HEK293 (cell line): ENCODE data around the gene PAK6.

Experiments used
- CTCF ChIA-PET: fragments of 350-600 bp; formaldehyde crosslinking; extraction: SDS; loops from one replicate; lab custom pipeline; 2021; ENCODE audit warnings: antibody characterized with exemption; lab: Yijun Ruan, JAX
- POLR2A ChIA-PET: fragments of 300-600 bp; formaldehyde crosslinking; extraction: SDS; loops from one replicate; lab custom pipeline; 2020; ENCODE audit warnings: antibody characterized with exemption, inconsistent platforms; lab: Yijun Ruan, JAX
- H3K27ac ChIP-seq: fragments of 200-500 bp; sonication (Bioruptor generic); 2 replicates; pipeline ENCODE4 v1.5.1; 2014; ENCODE audit warnings: low read depth, low read length, control low read depth, inconsistent platforms; ENCODE audit errors: extremely low read depth
- H3K36me3 ChIP-seq, 2 experiments: fragments of 200-500 bp in 1 of 2; sonication (Bioruptor generic) in 1 of 2; 1 replicate in 1 of 2; 2 replicates in 1 of 2; pipeline ENCODE4 v1.5.1; 2014 to 2017; ENCODE audit warnings: inconsistent platforms in 2 of 2, low read length in 2 of 2; ENCODE audit not compliant: control insufficient read depth in 2 of 2, insufficient read depth in 1 of 2
- H3K4me1 ChIP-seq: fragments of 200-500 bp; sonication (Bioruptor generic); 2 replicates; pipeline ENCODE4 v1.5.1; 2014; ENCODE audit warnings: mild to moderate bottlenecking, low read length, inconsistent platforms; ENCODE audit not compliant: control insufficient read depth, insufficient read depth
- H3K4me3 ChIP-seq: 2 replicates; pipeline ENCODE4 v1.5.1; 2011; ENCODE audit warnings: low read depth, mild to moderate bottlenecking, control low read depth, low read length, moderate library complexity
- H3K9me3 ChIP-seq: fragments of 200-500 bp; sonication (Bioruptor generic); 2 replicates; pipeline ENCODE4 v1.5.1; 2014; ENCODE audit warnings: low read depth, low read length, inconsistent platforms; ENCODE audit not compliant: control insufficient read depth, insufficient read depth
- SALL2 ChIP-seq: fragments of 450-650 bp; formaldehyde crosslinking; IDR thresholded peaks from 2 replicates; pipeline ENCODE4 v1.5.0; 2017; ENCODE audit warnings: missing biosample characterization, mild to moderate bottlenecking, missing genetic modification characterization, borderline replicate concordance
- ZFP69B ChIP-seq: fragments of 450-650 bp; formaldehyde crosslinking; IDR thresholded peaks from 2 replicates; pipeline ENCODE4 v1.5.1; 2016; ENCODE audit warnings: missing biosample characterization, missing genetic modification characterization
- ZNF341 ChIP-seq: fragments of 450-650 bp; formaldehyde crosslinking; IDR thresholded peaks from 2 replicates; pipeline ENCODE4; 2016; ENCODE audit warnings: low read depth, missing biosample characterization, missing genetic modification characterization
- ZNF555 ChIP-seq: fragments of 450-650 bp; formaldehyde crosslinking; conservative IDR thresholded peaks from 2 replicates; pipeline ENCODE4 v1.5.1; 2017; ENCODE audit warnings: missing biosample characterization, mild to moderate bottlenecking, missing genetic modification characterization, inconsistent platforms
- ZNF561 ChIP-seq: fragments of 450-650 bp; IDR thresholded peaks from 2 replicates; pipeline ENCODE4 v1.5.1; 2018; ENCODE audit warnings: missing biosample characterization, missing genetic modification characterization, borderline replicate concordance
- ZNF660 ChIP-seq: fragments of 450-650 bp; IDR thresholded peaks from 2 replicates; pipeline ENCODE4 v1.5.1; 2018; ENCODE audit warnings: missing biosample characterization, mild to moderate bottlenecking, missing genetic modification characterization
- ZNF677 ChIP-seq: fragments of 450-650 bp; IDR thresholded peaks from 2 replicates; pipeline ENCODE4 v1.5.0; 2018; ENCODE audit warnings: missing biosample characterization, mild to moderate bottlenecking, missing genetic modification characterization, moderate library complexity
- ZNF747 ChIP-seq: fragments of 450-650 bp; formaldehyde crosslinking; IDR thresholded peaks from 2 replicates; pipeline ENCODE4 v1.5.1; 2016; ENCODE audit warnings: missing biosample characterization, missing genetic modification characterization
- TF ChIP-seq, protein P1 (sequence below): fragments of 450-650 bp; formaldehyde crosslinking; IDR thresholded peaks from 2 replicates; pipeline ENCODE4 v1.5.1; 2016; ENCODE audit warnings: missing biosample characterization, missing genetic modification characterization
- TF ChIP-seq, protein P2 (sequence below): fragments of 450-650 bp; formaldehyde crosslinking; optimal IDR thresholded peaks from 2 replicates; pipeline ENCODE3; 2016; ENCODE audit warnings: missing biosample characterization, mild to moderate bottlenecking, missing genetic modification characterization
- TF ChIP-seq, protein P3 (sequence below): fragments of 450-650 bp; formaldehyde crosslinking; IDR thresholded peaks from 2 replicates; pipeline ENCODE4 v1.5.1; 2016; ENCODE audit warnings: missing biosample characterization, missing genetic modification characterization
- TF ChIP-seq, protein P4 (sequence below): fragments of 450-650 bp; formaldehyde crosslinking; IDR thresholded peaks from 2 replicates; pipeline ENCODE4 v1.5.1; 2016; ENCODE audit warnings: missing biosample characterization, missing genetic modification characterization

Gene PAK6

DNA sequence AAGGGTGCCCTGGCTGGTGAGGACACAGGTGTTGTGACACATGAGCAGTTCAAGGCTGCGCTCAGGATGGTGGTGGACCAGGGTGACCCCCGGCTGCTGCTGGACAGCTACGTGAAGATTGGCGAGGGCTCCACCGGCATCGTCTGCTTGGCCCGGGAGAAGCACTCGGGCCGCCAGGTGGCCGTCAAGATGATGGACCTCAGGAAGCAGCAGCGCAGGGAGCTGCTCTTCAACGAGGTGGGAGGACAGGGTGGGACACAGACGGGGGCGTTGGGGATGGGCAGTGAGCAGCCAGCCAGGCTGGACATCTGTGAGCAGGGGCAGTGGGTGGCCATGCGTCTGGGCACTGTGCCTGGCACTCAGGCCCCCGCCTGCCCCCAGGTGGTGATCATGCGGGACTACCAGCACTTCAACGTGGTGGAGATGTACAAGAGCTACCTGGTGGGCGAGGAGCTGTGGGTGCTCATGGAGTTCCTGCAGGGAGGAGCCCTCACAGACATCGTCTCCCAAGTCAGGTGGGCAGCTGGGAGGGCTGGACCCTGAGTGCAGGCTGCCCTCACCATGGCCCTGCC is 33.7 kb downstream of the PAK6 start:
- H3K4me1 ChIP-seq: no peaks in the 10 kb centered on the region; the same call in 1 of the 2 replicates
- H3K27ac ChIP-seq: no peak overlapping the region
- TF ChIP-seq, protein P1, sequence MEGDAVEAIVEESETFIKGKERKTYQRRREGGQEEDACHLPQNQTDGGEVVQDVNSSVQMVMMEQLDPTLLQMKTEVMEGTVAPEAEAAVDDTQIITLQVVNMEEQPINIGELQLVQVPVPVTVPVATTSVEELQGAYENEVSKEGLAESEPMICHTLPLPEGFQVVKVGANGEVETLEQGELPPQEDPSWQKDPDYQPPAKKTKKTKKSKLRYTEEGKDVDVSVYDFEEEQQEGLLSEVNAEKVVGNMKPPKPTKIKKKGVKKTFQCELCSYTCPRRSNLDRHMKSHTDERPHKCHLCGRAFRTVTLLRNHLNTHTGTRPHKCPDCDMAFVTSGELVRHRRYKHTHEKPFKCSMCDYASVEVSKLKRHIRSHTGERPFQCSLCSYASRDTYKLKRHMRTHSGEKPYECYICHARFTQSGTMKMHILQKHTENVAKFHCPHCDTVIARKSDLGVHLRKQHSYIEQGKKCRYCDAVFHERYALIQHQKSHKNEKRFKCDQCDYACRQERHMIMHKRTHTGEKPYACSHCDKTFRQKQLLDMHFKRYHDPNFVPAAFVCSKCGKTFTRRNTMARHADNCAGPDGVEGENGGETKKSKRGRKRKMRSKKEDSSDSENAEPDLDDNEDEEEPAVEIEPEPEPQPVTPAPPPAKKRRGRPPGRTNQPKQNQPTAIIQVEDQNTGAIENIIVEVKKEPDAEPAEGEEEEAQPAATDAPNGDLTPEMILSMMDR (tag by site-specific recombination): peak; percentile 58; the same call in 1 of the 2 replicates
- TF ChIP-seq, protein P2, sequence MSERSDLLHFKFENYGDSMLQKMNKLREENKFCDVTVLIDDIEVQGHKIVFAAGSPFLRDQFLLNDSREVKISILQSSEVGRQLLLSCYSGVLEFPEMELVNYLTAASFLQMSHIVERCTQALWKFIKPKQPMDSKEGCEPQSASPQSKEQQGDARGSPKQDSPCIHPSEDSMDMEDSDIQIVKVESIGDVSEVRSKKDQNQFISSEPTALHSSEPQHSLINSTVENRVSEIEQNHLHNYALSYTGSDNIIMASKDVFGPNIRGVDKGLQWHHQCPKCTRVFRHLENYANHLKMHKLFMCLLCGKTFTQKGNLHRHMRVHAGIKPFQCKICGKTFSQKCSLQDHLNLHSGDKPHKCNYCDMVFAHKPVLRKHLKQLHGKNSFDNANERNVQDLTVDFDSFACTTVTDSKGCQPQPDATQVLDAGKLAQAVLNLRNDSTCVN (tag by site-specific recombination): no peak
- no peak for TF ChIP-seq SALL2
- no peak for TF ChIP-seq ZNF561 (tag by site-specific recombination)
- TF ChIP-seq, all 188 proteins: peak for 1
- ChIA-PET POLR2A (no interaction called here), CTCF (interaction anchor here (0.6 to 10.6 kb wide), 13 partner anchors 9 to 270 kb away, joined by 3 to 248 read pairs (median 9); partner anchors contain the start of genes PAK6 and PLCB2)
- no peaks in the 10 kb centered on the region for H3K9me3 ChIP-seq
- no peaks in the 10 kb centered on the region for H3K36me3 ChIP-seq
- no peak overlapping the region for H3K4me3 ChIP-seq

DNA sequence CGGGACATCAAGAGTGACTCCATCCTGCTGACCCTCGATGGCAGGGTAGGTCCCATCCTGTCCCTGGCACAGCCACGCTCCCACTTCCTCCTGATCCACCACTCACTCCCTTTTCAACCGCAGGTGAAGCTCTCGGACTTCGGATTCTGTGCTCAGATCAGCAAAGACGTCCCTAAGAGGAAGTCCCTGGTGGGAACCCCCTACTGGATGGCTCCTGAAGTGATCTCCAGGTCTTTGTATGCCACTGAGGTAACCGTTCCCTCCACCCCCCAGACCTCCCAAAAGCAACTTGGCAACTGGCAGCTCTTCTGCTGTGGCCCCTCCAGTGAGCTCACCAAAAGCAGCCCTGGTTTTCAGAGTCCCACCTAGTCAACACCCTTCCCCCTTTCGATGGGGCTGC is 34.6 kb downstream of the PAK6 start:
- Histone ChIP-seq H3K4me3 (no peak overlapping the region), H3K36me3 (no peaks in the 10 kb centered on the region), H3K27ac (no peak overlapping the region), H3K9me3 (no peaks in the 10 kb centered on the region), H3K4me1 (no peaks in the 10 kb centered on the region)
- CTCF ChIA-PET: interaction anchor here (0.5 to 10.6 kb wide), 26 partner anchors 10 to 1926 kb away, joined by 3 to 248 read pairs (median 13); partner anchors contain the start of genes CCDC9B, PAK6, PLCB2 and SRP14
- POLR2A ChIA-PET: interaction anchor here (1.9 kb wide), 1 partner anchor 56 kb away, joined by 9 read pairs; no protein-coding TSS in a partner anchor
- TF ChIP-seq ZNF341 (tag by site-specific recombination) (0 out of 2 replicates have a peak, but pooled peaks have one; percentile 17), ZNF747 (tag by site-specific recombination) (no peak), ZNF660 (tag by site-specific recombination) (no peak), ZNF555 (tag by site-specific recombination) (no peak), ZNF677 (tag by site-specific recombination) (no peak), ZFP69B (tag by site-specific recombination) (no peak)
- TF ChIP-seq, protein P3, sequence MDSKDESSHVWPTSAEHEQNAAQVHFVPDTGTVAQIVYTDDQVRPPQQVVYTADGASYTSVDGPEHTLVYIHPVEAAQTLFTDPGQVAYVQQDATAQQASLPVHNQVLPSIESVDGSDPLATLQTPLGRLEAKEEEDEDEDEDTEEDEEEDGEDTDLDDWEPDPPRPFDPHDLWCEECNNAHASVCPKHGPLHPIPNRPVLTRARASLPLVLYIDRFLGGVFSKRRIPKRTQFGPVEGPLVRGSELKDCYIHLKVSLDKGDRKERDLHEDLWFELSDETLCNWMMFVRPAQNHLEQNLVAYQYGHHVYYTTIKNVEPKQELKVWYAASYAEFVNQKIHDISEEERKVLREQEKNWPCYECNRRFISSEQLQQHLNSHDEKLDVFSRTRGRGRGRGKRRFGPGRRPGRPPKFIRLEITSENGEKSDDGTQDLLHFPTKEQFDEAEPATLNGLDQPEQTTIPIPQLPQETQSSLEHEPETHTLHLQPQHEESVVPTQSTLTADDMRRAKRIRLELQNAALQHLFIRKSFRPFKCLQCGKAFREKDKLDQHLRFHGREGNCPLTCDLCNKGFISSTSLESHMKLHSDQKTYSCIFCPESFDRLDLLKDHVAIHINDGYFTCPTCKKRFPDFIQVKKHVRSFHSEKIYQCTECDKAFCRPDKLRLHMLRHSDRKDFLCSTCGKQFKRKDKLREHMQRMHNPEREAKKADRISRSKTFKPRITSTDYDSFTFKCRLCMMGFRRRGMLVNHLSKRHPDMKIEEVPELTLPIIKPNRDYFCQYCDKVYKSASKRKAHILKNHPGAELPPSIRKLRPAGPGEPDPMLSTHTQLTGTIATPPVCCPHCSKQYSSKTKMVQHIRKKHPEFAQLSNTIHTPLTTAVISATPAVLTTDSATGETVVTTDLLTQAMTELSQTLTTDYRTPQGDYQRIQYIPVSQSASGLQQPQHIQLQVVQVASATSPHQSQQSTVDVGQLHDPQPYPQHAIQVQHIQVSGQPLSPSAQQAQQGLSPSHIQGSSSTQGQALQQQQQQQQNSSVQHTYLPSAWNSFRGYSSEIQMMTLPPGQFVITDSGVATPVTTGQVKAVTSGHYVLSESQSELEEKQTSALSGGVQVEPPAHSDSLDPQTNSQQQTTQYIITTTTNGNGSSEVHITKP: no peak
- TF ChIP-seq, protein P4, sequence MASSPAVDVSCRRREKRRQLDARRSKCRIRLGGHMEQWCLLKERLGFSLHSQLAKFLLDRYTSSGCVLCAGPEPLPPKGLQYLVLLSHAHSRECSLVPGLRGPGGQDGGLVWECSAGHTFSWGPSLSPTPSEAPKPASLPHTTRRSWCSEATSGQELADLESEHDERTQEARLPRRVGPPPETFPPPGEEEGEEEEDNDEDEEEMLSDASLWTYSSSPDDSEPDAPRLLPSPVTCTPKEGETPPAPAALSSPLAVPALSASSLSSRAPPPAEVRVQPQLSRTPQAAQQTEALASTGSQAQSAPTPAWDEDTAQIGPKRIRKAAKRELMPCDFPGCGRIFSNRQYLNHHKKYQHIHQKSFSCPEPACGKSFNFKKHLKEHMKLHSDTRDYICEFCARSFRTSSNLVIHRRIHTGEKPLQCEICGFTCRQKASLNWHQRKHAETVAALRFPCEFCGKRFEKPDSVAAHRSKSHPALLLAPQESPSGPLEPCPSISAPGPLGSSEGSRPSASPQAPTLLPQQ (tag by site-specific recombination): no peak
